HEK293 (cell line): ENCODE data around the gene TRIM26.

Experiments
- CTCF ChIA-PET: fragments of 350-600 bp; formaldehyde crosslinking; extraction: SDS; loops from one replicate; lab custom pipeline; 2021; ENCODE audit warnings: antibody characterized with exemption; lab: Yijun Ruan, JAX
- POLR2A ChIA-PET: fragments of 300-600 bp; formaldehyde crosslinking; extraction: SDS; loops from one replicate; lab custom pipeline; 2020; ENCODE audit warnings: antibody characterized with exemption, inconsistent platforms; lab: Yijun Ruan, JAX
- H3K27ac ChIP-seq: fragments of 200-500 bp; sonication (Bioruptor generic); 2 replicates; pipeline ENCODE4 v1.5.1; 2014; ENCODE audit warnings: low read depth, low read length, control low read depth, inconsistent platforms; ENCODE audit errors: extremely low read depth
- H3K36me3 ChIP-seq, 2 experiments: fragments of 200-500 bp in 1 of 2; sonication (Bioruptor generic) in 1 of 2; 1 replicate in 1 of 2; 2 replicates in 1 of 2; pipeline ENCODE4 v1.5.1; 2014 to 2017; ENCODE audit warnings: inconsistent platforms in 2 of 2, low read length in 2 of 2; ENCODE audit not compliant: control insufficient read depth in 2 of 2, insufficient read depth in 1 of 2
- H3K4me1 ChIP-seq: fragments of 200-500 bp; sonication (Bioruptor generic); 2 replicates; pipeline ENCODE4 v1.5.1; 2014; ENCODE audit warnings: mild to moderate bottlenecking, low read length, inconsistent platforms; ENCODE audit not compliant: control insufficient read depth, insufficient read depth
- H3K4me3 ChIP-seq: 2 replicates; pipeline ENCODE4 v1.5.1; 2011; ENCODE audit warnings: low read depth, mild to moderate bottlenecking, control low read depth, low read length, moderate library complexity
- H3K9me3 ChIP-seq: fragments of 200-500 bp; sonication (Bioruptor generic); 2 replicates; pipeline ENCODE4 v1.5.1; 2014; ENCODE audit warnings: low read depth, low read length, inconsistent platforms; ENCODE audit not compliant: control insufficient read depth, insufficient read depth
- EGR2 ChIP-seq: fragments of 450-650 bp; formaldehyde crosslinking; IDR thresholded peaks from 2 replicates; pipeline ENCODE4 v1.5.1; 2016; ENCODE audit warnings: low read depth, missing biosample characterization, missing genetic modification characterization
- GLI2 ChIP-seq: fragments of 450-650 bp; formaldehyde crosslinking; IDR thresholded peaks from 2 replicates; pipeline ENCODE4; 2017; ENCODE audit warnings: missing biosample characterization, missing genetic modification characterization, low read depth, borderline replicate concordance
- KLF9 ChIP-seq: fragments of 450-650 bp; formaldehyde crosslinking; IDR thresholded peaks from 2 replicates; pipeline ENCODE4 v1.5.1; 2016; ENCODE audit warnings: missing biosample characterization, missing genetic modification characterization, low read depth
- MYNN ChIP-seq: fragments of 450-650 bp; formaldehyde crosslinking; IDR thresholded peaks from 2 replicates; pipeline ENCODE4 v1.5.1; 2016; ENCODE audit warnings: missing biosample characterization, missing genetic modification characterization, borderline replicate concordance
- TSHZ1 ChIP-seq: fragments of 450-650 bp; formaldehyde crosslinking; IDR thresholded peaks from 2 replicates; pipeline ENCODE4 v1.5.1; 2016; ENCODE audit warnings: missing biosample characterization, missing genetic modification characterization, borderline replicate concordance
- ZBTB48 ChIP-seq: fragments of 450-650 bp; formaldehyde crosslinking; IDR thresholded peaks from 2 replicates; pipeline ENCODE4 v1.5.1; 2016; ENCODE audit warnings: missing biosample characterization, missing genetic modification characterization
- ZFHX2 ChIP-seq: fragments of 450-650 bp; formaldehyde crosslinking; conservative IDR thresholded peaks from 2 replicates; pipeline ENCODE4 v1.5.1; 2016; ENCODE audit warnings: missing biosample characterization, missing genetic modification characterization
- ZNF23 ChIP-seq: fragments of 450-650 bp; formaldehyde crosslinking; IDR thresholded peaks from 2 replicates; pipeline ENCODE4 v1.5.1; 2016; ENCODE audit warnings: missing biosample characterization, missing genetic modification characterization, borderline replicate concordance
- ZNF426 ChIP-seq: fragments of 450-650 bp; formaldehyde crosslinking; IDR thresholded peaks from 2 replicates; pipeline ENCODE4 v1.5.1; 2017; ENCODE audit warnings: missing biosample characterization, missing genetic modification characterization, mild to moderate bottlenecking, inconsistent platforms, moderate library complexity
- ZNF449 ChIP-seq: fragments of 450-650 bp; formaldehyde crosslinking; IDR thresholded peaks from 2 replicates; pipeline ENCODE4 v1.5.1; 2017; ENCODE audit warnings: missing biosample characterization, mild to moderate bottlenecking, missing genetic modification characterization, moderate library complexity
- ZNF629 ChIP-seq: fragments of 450-650 bp; formaldehyde crosslinking; IDR thresholded peaks from 2 replicates; pipeline ENCODE4 v1.5.1; 2017; ENCODE audit warnings: missing biosample characterization, missing genetic modification characterization
- ZNF660 ChIP-seq: fragments of 450-650 bp; IDR thresholded peaks from 2 replicates; pipeline ENCODE4 v1.5.1; 2018; ENCODE audit warnings: missing biosample characterization, mild to moderate bottlenecking, missing genetic modification characterization
- ZNF664 ChIP-seq: fragments of 450-650 bp; formaldehyde crosslinking; IDR thresholded peaks from 2 replicates; pipeline ENCODE4 v1.5.1; 2016; ENCODE audit warnings: missing biosample characterization, missing genetic modification characterization
- ZNF707 ChIP-seq: fragments of 450-650 bp; formaldehyde crosslinking; IDR thresholded peaks from 2 replicates; pipeline ENCODE4 v1.5.1; 2016; ENCODE audit warnings: missing biosample characterization, missing genetic modification characterization
- ZSCAN16 ChIP-seq: fragments of 450-650 bp; formaldehyde crosslinking; IDR thresholded peaks from 2 replicates; pipeline ENCODE4 v1.5.1; 2016; ENCODE audit warnings: missing biosample characterization, missing genetic modification characterization
- ZSCAN4 ChIP-seq: fragments of 450-650 bp; formaldehyde crosslinking; IDR thresholded peaks from 2 replicates; pipeline ENCODE4 v1.5.1; 2017; ENCODE audit warnings: missing biosample characterization, missing genetic modification characterization

Gene TRIM26

GRCh38 chr6:30154709-30155519 lies 58.3 kb downstream of the TRIM26 start (continued):
- peak; percentile 65; the same call in 1 of the 2 replicates for TF ChIP-seq TSHZ1 (tag by site-specific recombination)

- POLR2A ChIA-PET: interaction anchor here (0.8 to 0.9 kb wide), 2 partner anchors 24 to 93 kb away, joined by 3 to 4 read pairs; partner anchors contain the start of gene POLR1H
- Histone ChIP-seq H3K36me3 (no peaks in the 10 kb centered on the region), H3K4me1 (peaks cover 27% of the 10 kb centered on the region), H3K4me3 (no peak overlapping the region)
- TF ChIP-seq ZSCAN4 (tag by site-specific recombination) (no peak), ZFHX2 (tag by site-specific recombination) (peak; percentile 93), EGR2 (tag by site-specific recombination) (peak; percentile 89), KLF9 (0 out of 2 replicates have a peak, but pooled peaks have one; percentile 26)
- TF ChIP-seq, all 188 proteins: peak for 3
- peak overlapping the region; percentile 67; the same call in 1 of the 2 replicates for H3K27ac ChIP-seq
- no peaks in the 10 kb centered on the region for H3K9me3 ChIP-seq
- CTCF ChIA-PET: interaction anchor here (2.7 to 6.3 kb wide), 2 partner anchors 22 to 50 kb away, joined by 24 to 80 read pairs; no protein-coding TSS in a partner anchor
Observed at GRCh38 chr6:30154061-30154460, 59.1 kb downstream of the TRIM26 start.

- CTCF ChIA-PET: interaction anchor here (0.7 to 6.3 kb wide), 4 partner anchors 9 to 107 kb away, joined by 3 to 80 read pairs (median 4); no protein-coding TSS in a partner anchor
- no peak overlapping the region for H3K4me3 ChIP-seq
- no peaks in the 10 kb centered on the region for H3K9me3 ChIP-seq
- POLR2A ChIA-PET: no interaction called here
- H3K4me1 ChIP-seq: peaks cover 27% of the 10 kb centered on the region
- H3K36me3 ChIP-seq: no peaks in the 10 kb centered on the region
- 0 out of 2 replicates have a peak, but pooled peaks have one; percentile 32 for TF ChIP-seq ZNF660 (tag by site-specific recombination)
- no peak for TF ChIP-seq ZNF23 (tag by site-specific recombination)
- no peak overlapping the region for H3K27ac ChIP-seq
Observed at GRCh38 chr6:30152910-30153610, 60.1 kb downstream of the TRIM26 start.

GRCh38 chr6:30152016-30152673 lies 61.1 kb downstream of the TRIM26 start:
- CTCF ChIA-PET: interaction anchor here (0.5 to 6.3 kb wide), 6 partner anchors 8 to 121 kb away, joined by 3 to 80 read pairs (median 4); no protein-coding TSS in a partner anchor

More at GRCh38 chr6:30152016-30152673, 61.1 kb downstream of the TRIM26 start:
- Histone ChIP-seq H3K9me3 (no peaks in the 10 kb centered on the region), H3K4me1 (peaks cover 27% of the 10 kb centered on the region), H3K4me3 (no peak overlapping the region), H3K27ac (no peak overlapping the region), H3K36me3 (no peaks in the 10 kb centered on the region)
- POLR2A ChIA-PET: no interaction called here
- TF ChIP-seq ZSCAN16: 0 out of 2 replicates have a peak, but pooled peaks have one; percentile 24
- peak; percentile 97 for TF ChIP-seq ZNF664 (tag by site-specific recombination)
- TF ChIP-seq ZNF449: no peak
- TF ChIP-seq ZNF629 (tag by site-specific recombination): no peak
- TF ChIP-seq ZBTB48 (tag by site-specific recombination): no peak
- TF ChIP-seq ZNF426 (tag by site-specific recombination): no peak
- TF ChIP-seq MYNN: no peak
- no peak for TF ChIP-seq ZNF707 (tag by site-specific recombination)
- no peak for TF ChIP-seq GLI2 (tag by site-specific recombination)
